ENCODE measurements around the gene SULF2. TPM values are rescaled to one million over a fixed set of nuclear protein-coding genes. Genes with fewer than 3 reads are reported as not detected.

Gene SULF2
- total RNA-seq, 1 experiment from 2014 or later, result 13.0 TPM

DNA sequence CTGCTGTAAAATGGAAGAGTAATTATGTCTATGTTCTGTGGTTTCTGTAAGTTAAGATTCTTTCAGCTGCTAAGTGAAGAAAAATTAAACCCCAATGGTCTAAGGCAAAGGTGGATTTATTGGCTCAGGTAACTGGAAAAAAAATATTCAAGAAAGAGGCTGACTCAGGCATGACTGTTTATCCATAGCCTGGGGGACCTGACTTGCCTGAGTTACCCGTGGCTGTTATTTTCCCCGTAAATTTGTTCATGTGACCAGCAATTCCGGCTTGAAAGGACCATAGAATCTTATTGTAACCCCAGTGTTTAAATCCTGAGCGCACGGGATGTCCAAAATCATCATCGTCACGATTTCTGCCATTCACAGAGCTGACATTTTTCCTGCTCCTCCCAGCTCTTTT lies 32.3 kb upstream of the SULF2 start:
- RAD21 ChIA-PET (ENCODE audit: low non-redundant PET in 1 of 2, low total read pairs in 2 of 2, uncharacterized antibody in 2 of 2, unreplicated experiment in 2 of 2), result no interaction called here
- Histone ChIP-seq H3K79me2 (ENCODE audit: insufficient read depth, low read length) (no peaks in the 10 kb centered on the region), H3K4me1 (ENCODE audit: control insufficient read depth in 1 of 2, insufficient read depth in 2 of 2, low read length in 2 of 2) (peaks cover 5 to 16% of the 10 kb centered on the region in 2 experiments; a peak in 3 of 4 replicates), H3K36me3 (ENCODE audit: control insufficient read depth in 1 of 2, insufficient read depth in 2 of 2, low read length in 2 of 2) (no peaks in the 10 kb centered on the region), H3K9ac (ENCODE audit: low read length) (no peak overlapping the region), H3K4me2 (ENCODE audit: low read length) (no peak overlapping the region), H3K9me2 (ENCODE audit: insufficient read depth) (no peaks in the 10 kb centered on the region), H3K9me3 (ENCODE audit: control insufficient read depth in 1 of 2, insufficient read depth in 1 of 2, low read depth in 1 of 2, low read length in 2 of 2) (no peaks in the 10 kb centered on the region), H3K27ac (ENCODE audit: low read depth, low read length) (no peak overlapping the region), H2AFZ (ENCODE audit: low read depth, low read length, poor library complexity, severe bottlenecking) (no peak overlapping the region), H3K27me3 (ENCODE audit: insufficient read depth, low read length) (peaks cover 39% of the 10 kb centered on the region; the same call in 1 of the 2 replicates), H3K4me3 (replicated peaks in 1 of 2; ENCODE audit: low read depth in 1 of 2, low read length in 2 of 2) (no peak overlapping the region), H4K20me1 (ENCODE audit: insufficient read depth) (no peaks in the 10 kb centered on the region)
- BruUV-seq (replicated peaks), result no TSS peak
- intact Hi-C loops (cut with micrococcal nuclease), result loop anchor here (10.0 kb wide), 1 partner anchor 77 kb away; no protein-coding TSS in a partner anchor
- DNase-seq (ENCODE audit: low read depth, low spot score) (no peak), ATAC-seq (no peak)
- 0 out of 2 replicates have a peak, but pooled peaks have one; percentile 10 for TF ChIP-seq FOSL1 (IDR thresholded peaks at IDR 0.05; ENCODE audit: low read depth)
- no peak for TF ChIP-seq SRF (IDR thresholded peaks at IDR 0.05; ENCODE audit: low read depth)
- POLR2A ChIA-PET, result interaction anchor here (1.0 kb wide), 1 partner anchor 8 kb away, joined by 4 read pairs; no protein-coding TSS in a partner anchor
- CTCF ChIA-PET, result no interaction called here

DNA sequence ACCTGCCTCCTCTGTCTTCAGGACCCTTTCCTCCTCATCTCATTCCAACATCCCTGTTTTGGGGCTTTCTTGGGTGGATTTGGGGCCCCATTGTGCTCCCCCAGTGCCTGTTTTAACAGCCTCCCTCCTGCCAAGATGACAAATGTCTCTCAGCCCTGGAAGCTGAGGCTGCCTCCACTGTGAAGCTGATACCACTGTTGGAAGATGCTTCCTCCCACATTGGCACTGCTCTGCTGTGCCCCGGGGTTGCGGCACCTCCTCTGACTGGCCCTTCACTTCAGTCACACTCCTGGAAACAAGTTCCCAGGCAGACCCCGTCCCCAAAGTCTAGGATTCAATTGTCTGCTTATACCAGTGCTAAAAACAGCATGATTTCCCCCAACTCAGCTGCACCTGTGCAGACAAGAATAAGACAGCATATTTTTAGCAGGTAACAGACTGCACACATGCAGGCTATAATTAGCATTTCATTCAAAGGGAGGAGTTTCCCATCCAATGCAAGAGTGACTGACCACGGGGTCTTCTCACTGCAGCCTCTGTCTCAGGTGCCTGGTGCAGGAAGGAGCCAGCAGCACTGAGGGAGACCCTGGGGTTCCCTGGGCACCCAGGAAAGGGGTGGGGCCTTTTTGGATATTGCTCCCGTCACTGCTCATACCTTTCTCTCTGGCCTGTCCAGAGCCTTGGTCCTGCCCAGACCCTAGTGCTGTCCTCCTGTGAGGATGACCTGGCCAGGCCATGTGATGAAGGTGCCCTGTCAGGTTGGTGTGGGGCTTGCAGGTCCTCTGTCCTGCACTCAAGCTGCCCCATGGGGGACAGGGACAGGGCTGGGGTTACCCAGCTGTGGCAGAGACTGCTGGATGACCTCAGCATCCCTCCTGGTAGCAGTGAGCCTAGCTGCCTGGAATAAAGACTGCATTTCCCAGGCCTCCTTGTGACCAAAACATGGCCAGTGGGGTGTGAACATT lies 31.5 kb upstream of the SULF2 start:
- BruUV-seq (replicated peaks), result no TSS peak
- RAD21 ChIA-PET (ENCODE audit: low non-redundant PET in 1 of 2, low total read pairs in 2 of 2, uncharacterized antibody in 2 of 2, unreplicated experiment in 2 of 2), result no interaction called here
- DNase-seq (ENCODE audit: low read depth, low spot score) (no peak), ATAC-seq (no peak)
- no peak overlapping the region for H3K9ac ChIP-seq (ENCODE audit: low read length)
- CTCF ChIA-PET, result no interaction called here
- peaks cover 5 to 11% of the 10 kb centered on the region in 2 experiments; a peak in 3 of 4 replicates for H3K4me1 ChIP-seq (ENCODE audit: control insufficient read depth in 1 of 2, insufficient read depth in 2 of 2, low read length in 2 of 2)
- H3K9me2 ChIP-seq (ENCODE audit: insufficient read depth), result no peaks in the 10 kb centered on the region
- H3K79me2 ChIP-seq (ENCODE audit: insufficient read depth, low read length), result no peaks in the 10 kb centered on the region
- H3K4me3 ChIP-seq (replicated peaks in 1 of 2; ENCODE audit: low read depth in 1 of 2, low read length in 2 of 2), result no peak overlapping the region
- H2AFZ ChIP-seq (ENCODE audit: low read depth, low read length, poor library complexity, severe bottlenecking), result no peak overlapping the region
- H3K27me3 ChIP-seq (ENCODE audit: insufficient read depth, low read length), result peaks cover 45% of the 10 kb centered on the region
- no peaks in the 10 kb centered on the region for H4K20me1 ChIP-seq (ENCODE audit: insufficient read depth)
- POLR2A ChIA-PET, result no interaction called here
- H3K27ac ChIP-seq (ENCODE audit: low read depth, low read length), result no peak overlapping the region
- no peaks in the 10 kb centered on the region for H3K9me3 ChIP-seq (ENCODE audit: control insufficient read depth in 1 of 2, insufficient read depth in 1 of 2, low read depth in 1 of 2, low read length in 2 of 2)
- H3K4me2 ChIP-seq (ENCODE audit: low read length), result no peak overlapping the region
- H3K36me3 ChIP-seq (ENCODE audit: control insufficient read depth in 1 of 2, insufficient read depth in 2 of 2, low read length in 2 of 2), result no peaks in the 10 kb centered on the region
- intact Hi-C loops (cut with micrococcal nuclease), result loop anchor here (10.0 kb wide), 1 partner anchor 78 kb away; no protein-coding TSS in a partner anchor
- no peak for TF ChIP-seq EGR1 (IDR thresholded peaks at IDR 0.05; ENCODE audit: low read depth)
- TF ChIP-seq ZNF274 (IDR thresholded peaks at IDR 0.05; ENCODE audit: low read depth, low read length), result no peak
- no peak for TF ChIP-seq CBX3 (IDR thresholded peaks at IDR 0.05; ENCODE audit: low read depth)
- TF ChIP-seq, protein P1, sequence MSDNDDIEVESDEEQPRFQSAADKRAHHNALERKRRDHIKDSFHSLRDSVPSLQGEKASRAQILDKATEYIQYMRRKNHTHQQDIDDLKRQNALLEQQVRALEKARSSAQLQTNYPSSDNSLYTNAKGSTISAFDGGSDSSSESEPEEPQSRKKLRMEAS (IDR thresholded peaks at IDR 0.05), result no peak
- TF ChIP-seq, protein P2, sequence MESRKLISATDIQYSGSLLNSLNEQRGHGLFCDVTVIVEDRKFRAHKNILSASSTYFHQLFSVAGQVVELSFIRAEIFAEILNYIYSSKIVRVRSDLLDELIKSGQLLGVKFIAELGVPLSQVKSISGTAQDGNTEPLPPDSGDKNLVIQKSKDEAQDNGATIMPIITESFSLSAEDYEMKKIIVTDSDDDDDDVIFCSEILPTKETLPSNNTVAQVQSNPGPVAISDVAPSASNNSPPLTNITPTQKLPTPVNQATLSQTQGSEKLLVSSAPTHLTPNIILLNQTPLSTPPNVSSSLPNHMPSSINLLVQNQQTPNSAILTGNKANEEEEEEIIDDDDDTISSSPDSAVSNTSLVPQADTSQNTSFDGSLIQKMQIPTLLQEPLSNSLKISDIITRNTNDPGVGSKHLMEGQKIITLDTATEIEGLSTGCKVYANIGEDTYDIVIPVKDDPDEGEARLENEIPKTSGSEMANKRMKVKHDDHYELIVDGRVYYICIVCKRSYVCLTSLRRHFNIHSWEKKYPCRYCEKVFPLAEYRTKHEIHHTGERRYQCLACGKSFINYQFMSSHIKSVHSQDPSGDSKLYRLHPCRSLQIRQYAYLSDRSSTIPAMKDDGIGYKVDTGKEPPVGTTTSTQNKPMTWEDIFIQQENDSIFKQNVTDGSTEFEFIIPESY (IDR thresholded peaks at IDR 0.05; ENCODE audit: extremely low read depth, insufficient replicate concordance, low read length), result no peak
- no peak for TF ChIP-seq ZFX (IDR thresholded peaks at IDR 0.05)
- TF ChIP-seq EZH2 (IDR thresholded peaks at IDR 0.05), result no peak
- TF ChIP-seq RAD21 (IDR thresholded peaks at IDR 0.05; ENCODE audit: low read depth), result no peak
- no peak for TF ChIP-seq TCF7L2 (IDR thresholded peaks at IDR 0.05; ENCODE audit: borderline replicate concordance, extremely low read depth, insufficient read depth, insufficient read length)
- no peak for TF ChIP-seq SIN3A (IDR thresholded peaks at IDR 0.05; ENCODE audit: low read depth)
- TF ChIP-seq POLR2AphosphoS5 (IDR thresholded peaks at IDR 0.05; ENCODE audit: low read depth, low read length), result no peak
- TF ChIP-seq, protein P3, sequence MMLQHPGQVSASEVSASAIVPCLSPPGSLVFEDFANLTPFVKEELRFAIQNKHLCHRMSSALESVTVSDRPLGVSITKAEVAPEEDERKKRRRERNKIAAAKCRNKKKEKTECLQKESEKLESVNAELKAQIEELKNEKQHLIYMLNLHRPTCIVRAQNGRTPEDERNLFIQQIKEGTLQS (IDR thresholded peaks at IDR 0.05), result no peak
